Esophagus muscularis mucosa (tissue), 4 donors: Measurements from ENCODE around the gene UEVLD. TPM values are rescaled to one million over a fixed set of nuclear protein-coding genes. Genes with fewer than 3 reads are reported as not detected.

Experiments
- DNase-seq: peaks from one replicate; pipeline ENCODE4 v3.0.0-alpha.2; 2017; ENCODE audit errors: extremely low spot score
- H3K27ac ChIP-seq, 4 donors: fragments of 200-600 bp; sonication (generic); replicated peaks in 1 of 4; 1 replicate in 3 of 4; 2 replicates in 1 of 4; pipeline ENCODE4 v1.5.1; 2016 to 2019; ENCODE audit warnings: mild to moderate bottlenecking in 1 of 4
- H3K27me3 ChIP-seq, 4 donors: fragments of 200-600 bp; sonication (generic); one replicate each; pipeline versions ENCODE4 v1.5.1 to v1.6.0; 2016 to 2019
- H3K36me3 ChIP-seq, 4 donors: fragments of 200-600 bp; sonication (generic); one replicate each; pipeline ENCODE4 v1.5.1; 2016 to 2019
- H3K4me1 ChIP-seq, 4 donors: fragments of 200-600 bp; sonication (generic); one replicate each; pipeline ENCODE4 v1.5.1; 2016 to 2019
- H3K4me3 ChIP-seq, 4 donors: fragments of 200-600 bp; sonication (generic); 1 replicate in 2 of 4; 2 replicates in 2 of 4; pipeline ENCODE4 v1.5.1; 2016 to 2019; ENCODE audit warnings: mild to moderate bottlenecking in 4 of 4, moderate library complexity in 1 of 4
- H3K9me3 ChIP-seq, 4 donors: fragments of 200-600 bp; sonication (generic); 1 replicate in 3 of 4; 2 replicates in 1 of 4; pipeline ENCODE4 v1.5.1; 2016 to 2019
- CTCF ChIP-seq, 3 experiments: fragments of 200-600 bp in 2 of 3; fragments of 450-650 bp in 1 of 3; sonication (generic) in 2 of 3; IDR thresholded peaks; one replicate each; pipeline ENCODE4 v1.5.1; 2017 to 2019; ENCODE audit warnings: antibody characterized with exemption in 3 of 3, mild to moderate bottlenecking in 2 of 3, moderate library complexity in 1 of 3
- EP300 ChIP-seq: sonication (generic); formaldehyde crosslinking; IDR thresholded peaks from one replicate; pipeline ENCODE4 v1.6.1; 2017; ENCODE audit warnings: antibody characterized with exemption
- POLR2A ChIP-seq: fragments of 450-650 bp; IDR thresholded peaks from one replicate; pipeline ENCODE4 v1.6.1; 2017; ENCODE audit warnings: antibody characterized with exemption, moderate library complexity, mild to moderate bottlenecking, low read depth
- POLR2AphosphoS5 ChIP-seq, 2 donors: sonication (generic); formaldehyde crosslinking; IDR thresholded peaks; one replicate each; pipeline ENCODE4 v1.6.1; 2017; ENCODE audit warnings: antibody characterized with exemption in 2 of 2
- WGBS: methylation state at CpG from one replicate; pipeline ENCODE4 v1.1.5; 2018; 5-methylcytosine and 5-hydroxymethylcytosine counted together
- intact Hi-C: fragments of 100-400 bp; cut with DNase I; formaldehyde crosslinking; loops from one replicate; pipeline ENCODE4 v1.15.1; 2023
- total RNA-seq, 4 donors: library from RNA; depleted of rRNA; stranded (reverse); fragments of >200 nt; gene quantifications; one replicate each; pipeline versions ENCODE4 v1.1.0 to v1.2.1, GENCODE V29; 2016

UEVLD gene
- total RNA-seq, 4 donors from 2014 or later: 28.7 to 39.1 (median 29.6) TPM

GRCh38 chr11:18501629-18502028 is 86.9 kb downstream of the UEVLD start:
- Histone ChIP-seq H3K4me1 (no peaks in the 10 kb centered on the region), H3K36me3 (peaks cover 30 to 89% (median 74%) of the 10 kb centered on the region in 4 donors), H3K27me3 (no peaks in the 10 kb centered on the region), H3K9me3 (no peaks in the 10 kb centered on the region), H3K4me3 (no peak overlapping the region), H3K27ac (no peak overlapping the region)
- no peak for DNase-seq
- intact Hi-C loops: loop anchor here (10.0 kb wide), 2 partner anchors 97 to 167 kb away; no protein-coding TSS in a partner anchor
- no peak for TF ChIP-seq EP300
- no peak for TF ChIP-seq CTCF (IDR thresholded peaks at IDR 0.05)
- TF ChIP-seq POLR2AphosphoS5 (IDR thresholded peaks at IDR 0.05): no peak
- TF ChIP-seq POLR2A: no peak
- WGBS: 96% methylated on average over 1 of the region's 1 CpG

GRCh38 chr11:18498039-18498438 is 90.5 kb downstream of the UEVLD start:
- no peak for DNase-seq
- 89% methylated on average over 1 of the region's 1 CpG for WGBS
- H3K27me3 ChIP-seq: no peaks in the 10 kb centered on the region
- H3K4me3 ChIP-seq: no peak overlapping the region
- no peak overlapping the region for H3K27ac ChIP-seq
- TF ChIP-seq POLR2A: no peak
- no peak for TF ChIP-seq EP300
- TF ChIP-seq POLR2AphosphoS5 (IDR thresholded peaks at IDR 0.05): no peak
- no peak for TF ChIP-seq CTCF (IDR thresholded peaks at IDR 0.05)
- peaks cover 33 to 87% (median 71%) of the 10 kb centered on the region in 4 donors for H3K36me3 ChIP-seq
- intact Hi-C loops: no loop called here
- no peaks in the 10 kb centered on the region for H3K4me1 ChIP-seq
- no peaks in the 10 kb centered on the region for H3K9me3 ChIP-seq

- H3K27me3 ChIP-seq: no peaks in the 10 kb centered on the region
- no peak for TF ChIP-seq POLR2AphosphoS5 (IDR thresholded peaks at IDR 0.05)
- no peak for TF ChIP-seq POLR2A
- no peak for TF ChIP-seq CTCF (IDR thresholded peaks at IDR 0.05)
- no peak for TF ChIP-seq EP300
- H3K36me3 ChIP-seq: peaks cover 12 to 86% (median 59%) of the 10 kb centered on the region in 4 donors
- H3K4me3 ChIP-seq: no peak overlapping the region
- intact Hi-C loops: no loop called here
- H3K4me1 ChIP-seq: no peaks in the 10 kb centered on the region
- no peak overlapping the region for H3K27ac ChIP-seq
- WGBS: 90% methylated on average over 4 of the region's 4 CpGs
- DNase-seq: no peak
- no peaks in the 10 kb centered on the region for H3K9me3 ChIP-seq
These were observed 92.8 kb downstream of the UEVLD start for GRCh38 chr11:18495703-18496102.

GRCh38 chr11:18495271-18495670 is 93.3 kb downstream of the UEVLD start:
- H3K4me3 ChIP-seq: no peak overlapping the region
- H3K9me3 ChIP-seq: no peaks in the 10 kb centered on the region
- intact Hi-C loops: no loop called here
- H3K27me3 ChIP-seq: no peaks in the 10 kb centered on the region
- no peak overlapping the region for H3K27ac ChIP-seq
- peaks cover 8 to 86% (median 59%) of the 10 kb centered on the region in 4 donors for H3K36me3 ChIP-seq
- TF ChIP-seq CTCF (IDR thresholded peaks at IDR 0.05) (no peak), EP300 (no peak), POLR2AphosphoS5 (IDR thresholded peaks at IDR 0.05) (no peak), POLR2A (no peak)
- no peaks in the 10 kb centered on the region for H3K4me1 ChIP-seq
- DNase-seq: no peak

GRCh38 chr11:18493310-18493709 is 95.2 kb downstream of the UEVLD start:
- Histone ChIP-seq H3K4me1 (no peaks in the 10 kb centered on the region), H3K27ac (no peak overlapping the region), H3K4me3 (no peak overlapping the region), H3K36me3 (peaks cover 10 to 89% (median 56%) of the 10 kb centered on the region in 4 donors), H3K9me3 (no peaks in the 10 kb centered on the region), H3K27me3 (no peaks in the 10 kb centered on the region)
- TF ChIP-seq POLR2AphosphoS5 (IDR thresholded peaks at IDR 0.05): no peak
- no peak for TF ChIP-seq CTCF (IDR thresholded peaks at IDR 0.05)
- TF ChIP-seq POLR2A: no peak
- no peak for TF ChIP-seq EP300
- WGBS: 93% methylated on average over 4 of the region's 4 CpGs
- DNase-seq: no peak
- intact Hi-C loops: no loop called here
